Lower lobe of right lung (tissue), 2 donors: Measurements from ENCODE around the gene RAET1G. TPM values are rescaled to one million over a fixed set of nuclear protein-coding genes. Genes with fewer than 3 reads are reported as not detected.
"Not testable (repeated sequence)": the region's sequence is repeated elsewhere in the genome, so short reads cannot be mapped to it uniquely, and the experiment has no call there.

Source experiments
- ATAC-seq, 2 donors: fragments of 200-7000 bp; cut with Tn5 transposase; one replicate each; pipeline ENCODE4 v1.9.1; 2020 to 2022; ENCODE audit warnings: mild to moderate bottlenecking in 2 of 2, moderate library complexity in 2 of 2
- DNase-seq: peaks from one replicate; pipeline ENCODE4 v3.0.0-alpha.2; 2020
- H3K27ac ChIP-seq: fragments of 200-600 bp; one replicate; pipeline ENCODE4 v1.8.0; 2022
- H3K27me3 ChIP-seq: fragments of 200-600 bp; one replicate; pipeline ENCODE4 v1.8.0; 2022; ENCODE audit warnings: low read depth
- H3K36me3 ChIP-seq: fragments of 200-600 bp; one replicate; pipeline ENCODE4 v1.8.0; 2022; ENCODE audit warnings: mild to moderate bottlenecking
- H3K4me1 ChIP-seq: fragments of 200-600 bp; one replicate; pipeline ENCODE4 v1.8.0; 2022
- H3K4me3 ChIP-seq: fragments of 200-600 bp; one replicate; pipeline ENCODE4 v1.8.0; 2022; ENCODE audit warnings: mild to moderate bottlenecking
- H3K9me3 ChIP-seq: fragments of 200-600 bp; one replicate; pipeline ENCODE4 v1.8.0; 2022
- intact Hi-C: fragments of 100-400 bp; cut with DNase I; formaldehyde crosslinking; loops from one replicate; pipeline ENCODE4 v1.11.0; 2022
- total RNA-seq: library from RNA; stranded (reverse); fragmentation: NEBNext Ultra II Directional; extraction: Animal tissue kit (Norgen Biotek cat#: 25700); gene quantifications from one replicate; pipeline ENCODE4 v1.2.1, GENCODE V29; 2021
- TF ChIP-seq, protein P1 (sequence below): fragments of 200-600 bp; IDR thresholded peaks from one replicate; pipeline ENCODE4 v1.8.0; 2022; ENCODE audit warnings: antibody characterized with exemption, mild to moderate bottlenecking
- donor health status: DM: no; HTN: yes; CAD: no; lungs with severe emphysema.

RAET1G gene
- total RNA-seq, 1 donor from 2014 or later = 0.83 TPM

DNA sequence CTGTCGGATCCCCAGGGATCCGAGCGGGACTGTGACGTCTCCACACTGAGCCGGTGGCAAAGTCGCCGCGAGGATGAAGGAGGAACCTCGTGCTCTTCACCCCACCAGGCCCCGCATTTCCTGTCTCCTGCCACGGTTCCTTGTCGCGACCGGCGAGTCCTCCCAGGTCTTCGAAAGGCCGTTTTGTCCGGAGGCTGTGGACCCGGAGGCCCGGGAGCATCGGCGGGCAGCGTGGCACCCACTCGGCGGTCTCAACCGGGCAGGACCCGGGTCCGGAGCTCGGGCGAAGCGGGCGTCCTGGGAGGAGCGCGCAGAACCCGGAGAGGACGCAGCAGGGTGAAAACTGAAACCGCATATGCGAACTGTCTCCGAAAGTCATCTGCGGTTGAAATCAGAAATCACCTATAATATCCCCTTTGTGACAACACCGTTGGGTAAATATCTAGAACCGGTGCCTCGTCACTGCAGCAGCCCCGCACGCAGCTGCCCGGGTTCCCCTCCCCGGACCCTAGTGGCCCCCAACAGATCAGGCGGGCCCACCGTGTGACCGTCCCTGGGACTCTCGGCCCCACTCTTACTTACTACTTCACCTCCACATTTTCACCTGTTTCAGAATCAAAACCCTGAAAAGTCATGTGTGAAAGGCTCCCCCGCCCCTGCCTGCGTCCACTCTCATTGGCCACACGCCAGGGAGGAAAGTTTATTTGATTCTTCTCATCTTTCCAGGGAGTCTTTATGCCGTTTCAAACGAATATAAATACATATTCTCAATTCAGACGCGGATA lies 15.8 kb upstream of the RAET1G start:
- Histone ChIP-seq H3K4me1 (peaks cover 29% of the 10 kb centered on the region), H3K27me3 (peaks cover 78% of the 10 kb centered on the region), H3K36me3 (no peaks in the 10 kb centered on the region), H3K27ac (no peak overlapping the region), H3K9me3 (no peaks in the 10 kb centered on the region), H3K4me3 (peak overlapping the region; percentile 56)
- intact Hi-C loops = no loop called here
- TF ChIP-seq, protein P1, sequence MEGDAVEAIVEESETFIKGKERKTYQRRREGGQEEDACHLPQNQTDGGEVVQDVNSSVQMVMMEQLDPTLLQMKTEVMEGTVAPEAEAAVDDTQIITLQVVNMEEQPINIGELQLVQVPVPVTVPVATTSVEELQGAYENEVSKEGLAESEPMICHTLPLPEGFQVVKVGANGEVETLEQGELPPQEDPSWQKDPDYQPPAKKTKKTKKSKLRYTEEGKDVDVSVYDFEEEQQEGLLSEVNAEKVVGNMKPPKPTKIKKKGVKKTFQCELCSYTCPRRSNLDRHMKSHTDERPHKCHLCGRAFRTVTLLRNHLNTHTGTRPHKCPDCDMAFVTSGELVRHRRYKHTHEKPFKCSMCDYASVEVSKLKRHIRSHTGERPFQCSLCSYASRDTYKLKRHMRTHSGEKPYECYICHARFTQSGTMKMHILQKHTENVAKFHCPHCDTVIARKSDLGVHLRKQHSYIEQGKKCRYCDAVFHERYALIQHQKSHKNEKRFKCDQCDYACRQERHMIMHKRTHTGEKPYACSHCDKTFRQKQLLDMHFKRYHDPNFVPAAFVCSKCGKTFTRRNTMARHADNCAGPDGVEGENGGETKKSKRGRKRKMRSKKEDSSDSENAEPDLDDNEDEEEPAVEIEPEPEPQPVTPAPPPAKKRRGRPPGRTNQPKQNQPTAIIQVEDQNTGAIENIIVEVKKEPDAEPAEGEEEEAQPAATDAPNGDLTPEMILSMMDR = no peak
- no peak for DNase-seq
- ATAC-seq = no peak

DNA sequence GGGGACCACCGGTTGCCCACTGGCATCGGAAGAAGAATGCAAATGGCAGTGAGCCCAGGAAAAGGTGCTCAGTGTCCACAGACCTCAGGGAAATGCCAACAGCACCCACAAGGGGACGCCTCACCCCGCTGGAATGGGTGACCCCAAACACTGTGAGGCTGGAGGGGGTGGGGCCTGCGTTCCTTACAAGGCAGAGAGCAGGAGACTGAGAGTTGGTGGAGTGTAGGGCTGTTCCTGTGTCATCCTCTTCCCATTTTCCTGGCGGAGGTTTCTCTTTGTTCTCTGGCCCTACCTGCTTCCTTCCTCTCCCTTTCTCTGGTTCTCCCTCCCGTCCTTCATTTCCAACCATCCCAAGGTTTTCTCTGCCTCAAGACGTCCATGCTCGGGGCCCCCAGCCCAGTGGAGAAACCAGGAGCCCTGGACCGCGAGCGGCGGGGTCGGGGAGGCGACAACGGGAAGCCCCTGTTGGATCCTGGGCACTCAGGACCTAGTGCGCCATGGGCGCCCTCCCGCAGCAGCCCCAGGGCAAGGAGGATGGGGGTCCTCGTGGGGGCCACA lies 15.2 kb upstream of the RAET1G start:
- intact Hi-C loops, H3K9me3 ChIP-seq, DNase-seq, H3K36me3 ChIP-seq, H3K27ac ChIP-seq: not testable (repeated sequence)
- H3K4me1 ChIP-seq = peaks cover 29% of the 10 kb centered on the region
- H3K4me3 ChIP-seq = peak overlapping the region; percentile 56
- TF ChIP-seq, protein P1 = peak; percentile 7
- peaks cover 85% of the 10 kb centered on the region for H3K27me3 ChIP-seq
- ATAC-seq = peak; percentile 31 to 36

DNA sequence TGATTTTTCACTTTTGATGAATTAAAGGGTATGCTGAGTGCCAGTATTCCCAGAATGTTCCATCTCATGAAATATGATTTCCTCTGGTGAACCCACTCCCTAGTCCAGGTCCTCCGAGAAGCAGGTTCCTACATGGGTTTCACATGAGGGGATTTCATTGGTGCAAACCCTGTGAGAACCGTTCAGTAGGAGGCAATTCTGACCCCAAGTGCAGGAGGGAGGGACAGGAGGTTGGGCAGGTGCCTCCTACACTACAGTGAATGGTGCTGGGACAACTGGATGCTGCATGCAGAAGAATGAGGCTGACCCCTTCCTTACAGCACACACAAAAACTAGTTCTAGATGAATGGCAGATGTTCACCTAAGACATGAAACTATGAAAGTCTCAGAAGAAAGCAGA lies 13.8 kb upstream of the RAET1G start:
- TF ChIP-seq, protein P1 = no peak
- ATAC-seq (no peak), DNase-seq (no peak)
- H3K4me1 ChIP-seq = peaks cover 24% of the 10 kb centered on the region
- intact Hi-C loops = no loop called here
- no peak overlapping the region for H3K4me3 ChIP-seq
- no peaks in the 10 kb centered on the region for H3K36me3 ChIP-seq
- H3K9me3 ChIP-seq = no peaks in the 10 kb centered on the region
- no peak overlapping the region for H3K27ac ChIP-seq
- peaks cover 94% of the 10 kb centered on the region for H3K27me3 ChIP-seq

DNA sequence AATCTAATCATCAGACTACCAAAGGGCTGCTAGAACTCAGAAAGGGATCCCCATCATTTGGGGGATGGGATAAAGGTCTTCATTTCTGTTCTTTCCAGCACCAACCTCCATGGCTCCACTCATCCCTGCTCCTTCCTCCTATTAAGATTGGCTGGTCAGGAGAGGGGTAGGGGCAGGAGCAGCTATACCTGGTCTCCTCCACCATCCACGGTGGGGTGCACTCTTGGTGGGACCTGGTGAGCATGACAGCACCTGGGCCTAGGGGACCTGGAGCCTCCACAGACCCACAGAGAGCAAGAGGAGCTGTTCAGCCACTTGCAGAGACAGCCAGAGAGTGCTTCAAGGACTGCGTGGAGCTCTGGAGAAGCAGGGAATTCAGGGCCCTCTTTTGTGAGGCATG lies 12.7 kb upstream of the RAET1G start:
- TF ChIP-seq, protein P1 = no peak
- no peak overlapping the region for H3K27ac ChIP-seq
- no peak for DNase-seq
- H3K9me3 ChIP-seq = no peaks in the 10 kb centered on the region
- H3K36me3 ChIP-seq = no peaks in the 10 kb centered on the region
- ATAC-seq = no peak
- intact Hi-C loops = no loop called here
- no peak overlapping the region for H3K4me3 ChIP-seq
- H3K27me3 ChIP-seq = peaks cover 94% of the 10 kb centered on the region
- peaks cover 14% of the 10 kb centered on the region for H3K4me1 ChIP-seq

DNA sequence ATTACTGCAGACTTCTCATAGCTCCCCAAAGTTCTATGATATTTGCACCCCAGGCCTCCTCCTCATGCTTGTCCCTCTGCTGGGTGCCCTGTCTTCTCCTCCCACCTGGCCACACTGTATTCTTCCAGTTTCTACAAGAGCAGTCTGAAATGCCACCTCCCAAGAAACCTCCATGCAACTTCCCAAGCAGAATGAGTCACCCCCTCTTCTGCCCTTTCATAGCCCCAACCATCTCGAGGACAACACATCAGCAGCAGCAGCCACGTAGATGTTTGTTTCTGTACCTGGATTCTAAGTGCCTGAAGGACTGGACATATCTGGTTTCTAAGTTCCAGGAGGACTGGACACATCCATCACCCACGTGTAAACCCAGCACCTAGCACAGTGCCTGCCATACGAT lies 12.3 kb upstream of the RAET1G start:
- Histone ChIP-seq H3K4me3 (no peak overlapping the region), H3K27me3 (peaks cover 90% of the 10 kb centered on the region), H3K36me3 (no peaks in the 10 kb centered on the region), H3K4me1 (peaks cover 14% of the 10 kb centered on the region), H3K27ac (no peak overlapping the region), H3K9me3 (no peaks in the 10 kb centered on the region)
- no peak for ATAC-seq
- DNase-seq = no peak
- intact Hi-C loops = no loop called here
- TF ChIP-seq, protein P1 = no peak
